KMS-11 (cell line): ENCODE measurements around the gene METTL3.

Experiments
- H2AFZ ChIP-seq: fragments of 200-600 bp; sonication (generic); 2 replicates; pipeline ENCODE4 v1.6.1; 2016; ENCODE audit warnings: antibody characterized with exemption, mixed run types, low read depth
- H3K27ac ChIP-seq: fragments of 200-600 bp; sonication (generic); 2 replicates; pipeline ENCODE4 v1.6.1; 2016; ENCODE audit warnings: mild to moderate bottlenecking, mixed run types
- H3K27me3 ChIP-seq: fragments of 200-600 bp; sonication (generic); 2 replicates; pipeline ENCODE4 v1.6.1; 2017; ENCODE audit warnings: mild to moderate bottlenecking, low read depth, mixed run types, moderate library complexity; ENCODE audit not compliant: insufficient read depth
- H3K36me3 ChIP-seq: fragments of 200-600 bp; sonication (generic); 2 replicates; pipeline ENCODE4 v1.6.1; 2017; ENCODE audit warnings: mild to moderate bottlenecking, mixed run types; ENCODE audit not compliant: insufficient read depth
- H3K4me1 ChIP-seq: fragments of 200-600 bp; sonication (generic); 2 replicates; pipeline ENCODE4 v1.6.1; 2016; ENCODE audit warnings: mild to moderate bottlenecking, low read depth, mixed run types; ENCODE audit not compliant: poor library complexity, severe bottlenecking
- H3K4me2 ChIP-seq: fragments of 200-600 bp; sonication (generic); 2 replicates; pipeline ENCODE4 v1.7.0; 2016; ENCODE audit warnings: mild to moderate bottlenecking, mixed run types
- H3K4me3 ChIP-seq: fragments of 200-600 bp; sonication (generic); IDR thresholded peaks from 2 replicates; pipeline ENCODE4 v1.6.1; 2017; ENCODE audit warnings: low read depth, low read length, mixed read lengths; ENCODE audit not compliant: insufficient read depth
- H3K79me2 ChIP-seq: fragments of 200-600 bp; sonication (generic); 2 replicates; pipeline ENCODE4 v1.6.1; 2016; ENCODE audit warnings: low read depth, mixed run types; ENCODE audit not compliant: insufficient read depth
- H3K9ac ChIP-seq: fragments of 200-600 bp; sonication (generic); 2 replicates; pipeline ENCODE4 v1.6.1; 2016; ENCODE audit warnings: mild to moderate bottlenecking, mixed run types
- H4K20me1 ChIP-seq: fragments of 200-600 bp; sonication (generic); 2 replicates; pipeline ENCODE4 v1.6.1; 2016; ENCODE audit warnings: mild to moderate bottlenecking, mixed run types; ENCODE audit not compliant: insufficient read depth
- TF ChIP-seq, protein P1 (sequence below): fragments of 200-600 bp; sonication (generic); conservative IDR thresholded peaks from 2 replicates; pipeline ENCODE4 v1.6.1; 2017; ENCODE audit warnings: low read depth, mild to moderate bottlenecking, antibody characterized with exemption, low read length, moderate library complexity, mixed read lengths

METTL3 gene

DNA sequence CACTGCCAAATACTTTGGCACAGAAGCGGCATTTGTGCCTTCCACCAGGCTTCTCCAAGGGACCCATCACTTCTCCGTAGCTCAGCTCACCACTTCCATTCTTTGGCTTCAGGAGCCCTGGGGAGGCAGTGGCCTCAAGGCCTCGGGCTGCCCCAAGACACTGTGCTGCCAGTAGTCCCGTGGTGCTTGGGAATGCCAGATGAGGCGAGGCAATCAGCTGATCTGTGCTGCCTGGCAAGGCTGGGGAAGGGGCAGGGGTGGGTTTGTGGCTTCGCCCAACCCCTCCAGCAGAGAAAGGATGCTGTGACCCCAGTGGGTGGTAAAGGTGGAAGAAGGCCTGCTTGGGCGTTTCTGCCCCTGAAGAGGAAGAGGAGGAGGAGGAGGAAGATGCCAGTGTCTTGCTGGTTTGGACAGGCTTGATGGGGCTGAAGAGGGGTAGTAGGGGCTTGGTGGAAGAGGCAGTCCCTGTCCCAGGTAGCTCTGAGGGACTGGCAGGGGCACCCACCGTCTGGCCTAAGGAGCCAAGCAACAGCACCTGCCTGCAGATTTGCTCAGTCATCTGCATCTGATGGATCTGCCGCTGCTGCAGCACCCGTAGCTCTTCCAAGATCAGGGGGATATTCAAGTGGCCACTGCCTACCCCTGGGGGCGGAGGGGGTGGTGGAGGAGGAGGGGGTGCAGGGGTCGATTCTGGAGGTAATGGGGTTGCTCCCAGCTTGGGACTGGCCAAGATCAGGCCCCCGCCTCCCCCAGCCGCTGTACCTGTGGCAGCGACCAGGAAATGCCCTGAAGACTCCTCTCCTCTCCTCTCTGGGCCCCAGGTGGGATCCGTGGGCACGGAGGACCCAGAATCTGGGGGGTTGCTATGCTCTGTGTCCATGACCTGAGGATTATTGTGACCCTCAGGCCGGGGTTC lies 13.7 kb upstream of the METTL3 start:
- H3K9ac ChIP-seq, result no peak overlapping the region

DNA sequence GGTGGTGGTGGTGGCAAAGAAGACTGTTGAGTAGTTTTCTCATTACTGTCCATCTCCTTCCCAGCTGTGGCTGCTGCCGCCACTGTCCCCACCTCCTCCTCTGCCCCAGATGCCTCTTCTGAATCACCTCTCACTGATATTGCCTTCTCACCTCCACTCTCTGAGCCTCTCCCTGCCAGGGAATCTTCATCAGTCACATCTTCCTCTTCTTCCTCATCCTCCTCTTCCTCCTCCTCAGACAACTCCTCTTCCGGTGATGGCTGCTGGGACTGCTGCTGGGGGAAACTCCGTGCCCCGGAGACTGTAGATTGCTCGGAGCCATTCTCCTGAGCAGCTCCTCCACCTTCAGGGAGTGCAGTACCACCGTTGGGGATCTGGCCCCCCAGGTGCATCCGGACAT lies 12.1 kb upstream of the METTL3 start:
- Histone ChIP-seq H3K9ac (no peak overlapping the region), H3K4me1 (peaks cover 9% of the 10 kb centered on the region), H3K4me2 (no peak overlapping the region), H3K27ac (no peak overlapping the region), H3K79me2 (no peaks in the 10 kb centered on the region), H3K4me3 (no peak overlapping the region), H3K27me3 (no peaks in the 10 kb centered on the region), H4K20me1 (no peaks in the 10 kb centered on the region), H2AFZ (no peak overlapping the region), H3K36me3 (no peaks in the 10 kb centered on the region)
- TF ChIP-seq, protein P1, sequence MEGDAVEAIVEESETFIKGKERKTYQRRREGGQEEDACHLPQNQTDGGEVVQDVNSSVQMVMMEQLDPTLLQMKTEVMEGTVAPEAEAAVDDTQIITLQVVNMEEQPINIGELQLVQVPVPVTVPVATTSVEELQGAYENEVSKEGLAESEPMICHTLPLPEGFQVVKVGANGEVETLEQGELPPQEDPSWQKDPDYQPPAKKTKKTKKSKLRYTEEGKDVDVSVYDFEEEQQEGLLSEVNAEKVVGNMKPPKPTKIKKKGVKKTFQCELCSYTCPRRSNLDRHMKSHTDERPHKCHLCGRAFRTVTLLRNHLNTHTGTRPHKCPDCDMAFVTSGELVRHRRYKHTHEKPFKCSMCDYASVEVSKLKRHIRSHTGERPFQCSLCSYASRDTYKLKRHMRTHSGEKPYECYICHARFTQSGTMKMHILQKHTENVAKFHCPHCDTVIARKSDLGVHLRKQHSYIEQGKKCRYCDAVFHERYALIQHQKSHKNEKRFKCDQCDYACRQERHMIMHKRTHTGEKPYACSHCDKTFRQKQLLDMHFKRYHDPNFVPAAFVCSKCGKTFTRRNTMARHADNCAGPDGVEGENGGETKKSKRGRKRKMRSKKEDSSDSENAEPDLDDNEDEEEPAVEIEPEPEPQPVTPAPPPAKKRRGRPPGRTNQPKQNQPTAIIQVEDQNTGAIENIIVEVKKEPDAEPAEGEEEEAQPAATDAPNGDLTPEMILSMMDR, result no peak

More for the DNA sequence above, 13.7 kb upstream of the METTL3 start:
- no peaks in the 10 kb centered on the region for H3K79me2 ChIP-seq
- no peak overlapping the region for H3K27ac ChIP-seq
- TF ChIP-seq, protein P1, result no peak
- H3K36me3 ChIP-seq, result no peaks in the 10 kb centered on the region
- no peak overlapping the region for H3K4me3 ChIP-seq
- H3K4me2 ChIP-seq, result no peak overlapping the region
- H3K27me3 ChIP-seq, result no peaks in the 10 kb centered on the region
- peaks cover 14% of the 10 kb centered on the region for H3K4me1 ChIP-seq
- H2AFZ ChIP-seq, result no peak overlapping the region
- no peaks in the 10 kb centered on the region for H4K20me1 ChIP-seq

DNA sequence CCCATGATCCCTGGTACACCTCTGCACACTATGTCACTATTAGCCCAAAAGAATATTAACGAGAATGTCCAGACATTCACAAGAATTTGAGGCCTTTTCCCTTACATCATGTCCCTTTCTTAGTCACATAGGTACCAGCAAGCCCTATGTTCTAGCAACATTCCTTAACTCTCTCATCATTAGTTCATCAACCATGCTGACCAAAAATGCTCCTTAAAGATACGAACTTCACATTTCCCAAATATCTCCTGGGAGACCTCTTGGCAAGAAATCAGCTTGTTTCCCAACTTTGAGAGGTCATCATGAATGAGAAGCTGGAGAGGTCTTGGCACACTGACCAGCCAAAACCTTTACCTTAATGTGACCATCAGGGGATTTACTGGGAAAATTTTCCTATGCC lies 10.4 kb upstream of the METTL3 start:
- Histone ChIP-seq H3K27ac (no peak overlapping the region), H2AFZ (no peak overlapping the region), H3K36me3 (no peaks in the 10 kb centered on the region), H3K9ac (no peak overlapping the region), H3K4me3 (no peak overlapping the region), H3K79me2 (no peaks in the 10 kb centered on the region), H3K4me1 (peaks cover 9% of the 10 kb centered on the region), H3K27me3 (no peaks in the 10 kb centered on the region), H3K4me2 (no peak overlapping the region), H4K20me1 (no peaks in the 10 kb centered on the region)
- TF ChIP-seq, protein P1, result no peak

DNA sequence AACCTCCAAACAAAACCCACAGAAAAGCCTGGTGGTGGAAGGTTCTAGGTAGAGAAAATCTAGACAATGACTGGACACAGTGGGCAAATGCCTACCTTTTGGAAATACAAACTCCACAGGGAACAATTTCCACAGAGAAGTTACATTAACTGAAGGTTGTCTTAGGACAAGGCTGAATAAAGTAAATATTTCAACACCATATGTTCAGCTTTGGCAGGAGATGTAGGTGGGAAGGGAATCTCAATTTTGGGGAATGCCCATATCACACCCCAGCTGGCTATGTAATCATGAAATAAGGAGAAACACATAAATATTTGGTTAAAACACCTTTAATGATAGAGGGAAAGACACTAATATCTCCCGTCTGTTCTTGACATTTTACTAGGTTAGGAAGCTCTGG lies 9.6 kb upstream of the METTL3 start:
- Histone ChIP-seq H4K20me1 (no peaks in the 10 kb centered on the region), H3K27ac (no peak overlapping the region), H3K4me1 (peaks cover 9% of the 10 kb centered on the region), H2AFZ (no peak overlapping the region), H3K4me2 (peak overlapping the region; percentile 33; the same call in 1 of the 2 replicates), H3K27me3 (no peaks in the 10 kb centered on the region), H3K79me2 (no peaks in the 10 kb centered on the region), H3K4me3 (no peak overlapping the region), H3K9ac (no peak overlapping the region), H3K36me3 (no peaks in the 10 kb centered on the region)
- TF ChIP-seq, protein P1, result no peak
